ENCODE results near the gene TNNT1. TPM values are rescaled to one million over a fixed set of nuclear protein-coding genes. Genes with fewer than 3 reads are reported as not detected.

The TNNT1 gene
- polyA plus RNA-seq, 1 experiment, result 3.3 TPM

DNA sequence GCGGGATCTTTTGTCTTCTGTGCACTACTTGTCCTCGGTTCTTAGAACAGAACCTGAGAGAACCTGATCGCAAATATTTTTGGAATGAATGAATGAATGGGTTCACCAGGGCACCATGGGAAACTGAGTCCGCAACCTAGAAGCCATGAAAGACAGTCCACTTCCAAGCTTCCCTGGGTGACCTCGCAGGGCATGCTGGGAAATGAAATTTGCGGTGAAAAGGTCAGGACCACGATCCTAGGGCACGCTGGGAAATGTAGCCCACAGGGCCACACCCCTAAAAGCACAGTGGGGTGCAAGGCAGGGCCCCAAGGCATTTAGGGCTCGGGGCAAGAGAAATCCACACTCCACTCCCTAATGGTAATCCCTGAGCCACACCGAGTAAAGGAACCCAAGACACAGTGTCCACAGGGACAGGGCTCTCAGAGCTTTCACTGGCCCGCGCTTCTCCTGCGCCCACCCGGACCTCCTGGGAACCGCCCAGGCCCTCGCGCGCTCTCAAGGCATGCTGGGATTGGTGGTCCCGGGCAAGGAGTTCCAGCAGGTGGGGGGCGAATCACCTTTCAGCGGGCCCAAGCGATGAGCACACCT lies 30.5 kb downstream of the TNNT1 start:
- Histone ChIP-seq H3K9me3 (ENCODE audit: control insufficient read depth, insufficient read depth, low read length) (peaks cover 3% of the 10 kb centered on the region; the same call in 1 of the 2 replicates), H3K27me3 (ENCODE audit: control insufficient read depth, insufficient read depth, low read length) (peaks cover 3% of the 10 kb centered on the region), H3K27ac (ENCODE audit: low read depth, low read length) (peak overlapping the region; percentile 70), H3K4me3 (ENCODE audit: low read depth, low read length) (peak overlapping the region; percentile 69)
- CTCF ChIA-PET, result interaction anchor here (0.6 to 1.6 kb wide), 3 partner anchors 17 to 48 kb away, joined by 3 to 5 read pairs (median 3); partner anchors contain the start of gene DNAAF3
- POLR2A ChIA-PET, result interaction anchor here (1.2 to 1.6 kb wide), 3 partner anchors 31 to 343 kb away, joined by 3 to 7 read pairs (median 4); partner anchors contain the start of genes ISOC2 and PPP6R1
- no peak for DNase-seq (ENCODE audit: low read depth, low spot score)
- TF ChIP-seq, protein P1, sequence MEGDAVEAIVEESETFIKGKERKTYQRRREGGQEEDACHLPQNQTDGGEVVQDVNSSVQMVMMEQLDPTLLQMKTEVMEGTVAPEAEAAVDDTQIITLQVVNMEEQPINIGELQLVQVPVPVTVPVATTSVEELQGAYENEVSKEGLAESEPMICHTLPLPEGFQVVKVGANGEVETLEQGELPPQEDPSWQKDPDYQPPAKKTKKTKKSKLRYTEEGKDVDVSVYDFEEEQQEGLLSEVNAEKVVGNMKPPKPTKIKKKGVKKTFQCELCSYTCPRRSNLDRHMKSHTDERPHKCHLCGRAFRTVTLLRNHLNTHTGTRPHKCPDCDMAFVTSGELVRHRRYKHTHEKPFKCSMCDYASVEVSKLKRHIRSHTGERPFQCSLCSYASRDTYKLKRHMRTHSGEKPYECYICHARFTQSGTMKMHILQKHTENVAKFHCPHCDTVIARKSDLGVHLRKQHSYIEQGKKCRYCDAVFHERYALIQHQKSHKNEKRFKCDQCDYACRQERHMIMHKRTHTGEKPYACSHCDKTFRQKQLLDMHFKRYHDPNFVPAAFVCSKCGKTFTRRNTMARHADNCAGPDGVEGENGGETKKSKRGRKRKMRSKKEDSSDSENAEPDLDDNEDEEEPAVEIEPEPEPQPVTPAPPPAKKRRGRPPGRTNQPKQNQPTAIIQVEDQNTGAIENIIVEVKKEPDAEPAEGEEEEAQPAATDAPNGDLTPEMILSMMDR (IDR thresholded peaks at IDR 0.05; ENCODE audit: low read depth, low read length), result no peak

GRCh38 chr19:55117663-55118391 lies 31.2 kb downstream of the TNNT1 start:
- ChIA-PET CTCF (interaction anchor here (0.6 to 1.6 kb wide), 4 partner anchors 18 to 48 kb away, joined by 3 to 5 read pairs (median 4); partner anchors contain the start of gene DNAAF3), POLR2A (interaction anchor here (0.6 to 1.6 kb wide), 9 partner anchors 12 to 645 kb away, joined by 3 to 7 read pairs (median 4); partner anchors contain the start of genes CDC42EP5, ISOC2, PPP6R1 and ZNF581)
- TF ChIP-seq, protein P1 (IDR thresholded peaks at IDR 0.05; ENCODE audit: low read depth, low read length), result no peak
- H3K27me3 ChIP-seq (ENCODE audit: control insufficient read depth, insufficient read depth, low read length), result peaks cover under 1% of the 10 kb centered on the region
- peak overlapping the region; percentile 98 for H3K4me3 ChIP-seq (ENCODE audit: low read depth, low read length)
- peak overlapping the region; percentile 70 for H3K27ac ChIP-seq (ENCODE audit: low read depth, low read length)
- DNase-seq (ENCODE audit: low read depth, low spot score), result peak; percentile 95
- peaks cover 3% of the 10 kb centered on the region; the same call in 1 of the 2 replicates for H3K9me3 ChIP-seq (ENCODE audit: control insufficient read depth, insufficient read depth, low read length)

- TF ChIP-seq, protein P1 (IDR thresholded peaks at IDR 0.05; ENCODE audit: low read depth, low read length), result no peak
- ChIA-PET POLR2A (interaction anchor here (0.6 to 1.6 kb wide), 9 partner anchors 13 to 1015 kb away, joined by 3 to 7 read pairs (median 4); partner anchors contain the start of genes CDC42EP5, ISOC2, PPP6R1 and ZNF581), CTCF (interaction anchor here (1.6 kb wide), 2 partner anchors 29 to 49 kb away, joined by 3 to 5 read pairs; partner anchors contain the start of gene DNAAF3)
- Histone ChIP-seq H3K4me3 (ENCODE audit: low read depth, low read length) (peak within 1 kb of the TSS; percentile 98), H3K9me3 (ENCODE audit: control insufficient read depth, insufficient read depth, low read length) (peaks cover 3% of the 10 kb centered on the region; the same call in 1 of the 2 replicates), H3K27me3 (ENCODE audit: control insufficient read depth, insufficient read depth, low read length) (no peaks in the 10 kb centered on the region), H3K27ac (ENCODE audit: low read depth, low read length) (peak within 1 kb of the TSS; percentile 70)
- DNase-seq (ENCODE audit: low read depth, low spot score), result no peak
Observed at GRCh38 chr19:55116859-55117662, 31.9 kb downstream of the TNNT1 start, which contains the start of gene PPP1R12C. Gene PPP1R12C (minus strand): TSS chr19:55117637. CDS start chr19:55117543, 94 bp downstream.

DNA sequence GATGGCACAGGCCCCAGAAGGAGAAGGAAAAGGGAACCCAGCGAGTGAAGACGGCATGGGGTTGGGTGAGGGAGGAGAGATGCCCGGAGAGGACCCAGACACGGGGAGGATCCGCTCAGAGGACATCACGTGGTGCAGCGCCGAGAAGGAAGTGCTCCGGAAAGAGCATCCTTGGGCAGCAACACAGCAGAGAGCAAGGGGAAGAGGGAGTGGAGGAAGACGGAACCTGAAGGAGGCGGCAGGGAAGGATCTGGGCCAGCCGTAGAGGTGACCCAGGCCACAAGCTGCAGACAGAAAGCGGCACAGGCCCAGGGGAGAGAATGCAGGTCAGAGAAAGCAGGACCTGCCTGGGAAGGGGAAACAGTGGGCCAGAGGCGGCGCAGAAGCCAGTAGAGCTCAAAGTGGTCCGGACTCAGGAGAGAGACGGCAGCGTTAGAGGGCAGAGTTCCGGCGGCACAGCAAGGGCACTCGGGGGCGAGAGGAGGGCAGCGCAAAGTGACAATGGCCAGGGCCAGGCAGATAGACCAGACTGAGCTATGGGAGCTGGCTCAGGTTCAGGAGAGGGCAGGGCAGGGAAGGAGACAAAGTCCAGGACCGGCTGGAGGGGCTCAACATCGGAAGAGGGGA lies 32.7 kb downstream of the TNNT1 start:
- CTCF ChIA-PET, result interaction anchor here (0.6 to 1.6 kb wide), 2 partner anchors 28 to 517 kb away, joined by 4 to 5 read pairs; no protein-coding TSS in a partner anchor

More for the DNA sequence above, 32.7 kb downstream of the TNNT1 start:
- H3K27me3 ChIP-seq (ENCODE audit: control insufficient read depth, insufficient read depth, low read length), result no peaks in the 10 kb centered on the region
- POLR2A ChIA-PET, result interaction anchor here (0.6 kb wide), 1 partner anchor 1016 kb away, joined by 4 read pairs; no protein-coding TSS in a partner anchor
- TF ChIP-seq, protein P1 (IDR thresholded peaks at IDR 0.05; ENCODE audit: low read depth, low read length), result no peak
- H3K9me3 ChIP-seq (ENCODE audit: control insufficient read depth, insufficient read depth, low read length), result peaks cover 3% of the 10 kb centered on the region; the same call in 1 of the 2 replicates
- DNase-seq (ENCODE audit: low read depth, low spot score), result no peak
- peak overlapping the region; percentile 57 for H3K27ac ChIP-seq (ENCODE audit: low read depth, low read length)
- H3K4me3 ChIP-seq (ENCODE audit: low read depth, low read length), result peak overlapping the region; percentile 98

Measured in AG04450 (cell line).